Stimulated activated CD4-positive, alpha-beta T cell treated with anti-CD3 and anti-CD28 coated beads, TNF-alpha, amount 100 ng/mL, for 1 hour (primary cell): ENCODE data around the gene SCYL1.

ENCODE experiments used
- DNase-seq, 3 donors: peaks; one replicate each; pipeline ENCODE4 v3.0.0-alpha.2; 2020; ENCODE audit warnings: low read depth in 3 of 3, low spot score in 1 of 3

Gene SCYL1

GRCh38 chr11:65580031-65580692 is 55.3 kb downstream of the SCYL1 start:
- DNase-seq: no peak

GRCh38 chr11:65580756-65581155 is 55.9 kb downstream of the SCYL1 start:
- no peak for DNase-seq

GRCh38 chr11:65581928-65582327 is 57.0 kb downstream of the SCYL1 start:
- no peak for DNase-seq

- no peak for DNase-seq
These were observed 58.7 kb downstream of the SCYL1 start for GRCh38 chr11:65583589-65583988.

GRCh38 chr11:65584106-65584505 is 59.2 kb downstream of the SCYL1 start:
- no peak for DNase-seq

- DNase-seq: no peak
These were observed 59.9 kb downstream of the SCYL1 start for GRCh38 chr11:65584723-65585171.

GRCh38 chr11:65585396-65586246 is 60.7 kb downstream of the SCYL1 start:
- DNase-seq: no peak

- DNase-seq: no peak
These were observed 61.4 kb downstream of the SCYL1 start for GRCh38 chr11:65586247-65586630.

- DNase-seq: no peak
These were observed 61.8 kb downstream of the SCYL1 start for GRCh38 chr11:65586676-65587075.
